Activated CD4-positive, alpha-beta T cell treated with anti-CD3 and anti-CD28 coated beads, Interleukin-2, amount 10 ng/mL, durations not matched to agents 24 days and 14 days (primary cell): ENCODE results near the gene RAB17. TPM values are rescaled to one million over a fixed set of nuclear protein-coding genes. Genes with fewer than 3 reads are reported as not detected.
"Not testable (repeated sequence)": the region's sequence is repeated elsewhere in the genome, so short reads cannot be mapped to it uniquely, and the experiment has no call there.

Experiments used
- DNase-seq: peaks from one replicate; pipeline ENCODE4 v3.0.0; 2022
- H3K27ac Mint-ChIP-seq: one replicate; pipeline ENCODE4 v1.8.0; 2022; ENCODE audit warnings: mild to moderate bottlenecking, mixed read lengths
- H3K27me3 Mint-ChIP-seq: one replicate; pipeline ENCODE4 v1.8.0; 2022; ENCODE audit warnings: mixed read lengths
- H3K36me3 Mint-ChIP-seq: one replicate; pipeline ENCODE4 v1.8.0; 2022; ENCODE audit warnings: low read depth, mild to moderate bottlenecking, mixed read lengths
- H3K4me1 Mint-ChIP-seq: one replicate; pipeline ENCODE4 v1.8.0; 2021; ENCODE audit warnings: mixed read lengths
- H3K4me3 Mint-ChIP-seq: one replicate; pipeline ENCODE4 v1.8.0; 2022; ENCODE audit warnings: mild to moderate bottlenecking, moderate library complexity, mixed read lengths
- H3K9me3 Mint-ChIP-seq: one replicate; pipeline ENCODE4 v1.8.0; 2021; ENCODE audit warnings: mixed read lengths
- intact Hi-C: fragments of 100-400 bp; cut with micrococcal nuclease; formaldehyde crosslinking; loops from one replicate; pipeline ENCODE4 v1.15.1; 2023
- total RNA-seq: library from RNA; stranded (reverse); gene quantifications from 2 replicates; pipeline ENCODE4 v1.2.3, GENCODE V29; 2022

Gene RAB17
- total RNA-seq, 1 donor from 2014 or later, result 0.26 TPM

DNA sequence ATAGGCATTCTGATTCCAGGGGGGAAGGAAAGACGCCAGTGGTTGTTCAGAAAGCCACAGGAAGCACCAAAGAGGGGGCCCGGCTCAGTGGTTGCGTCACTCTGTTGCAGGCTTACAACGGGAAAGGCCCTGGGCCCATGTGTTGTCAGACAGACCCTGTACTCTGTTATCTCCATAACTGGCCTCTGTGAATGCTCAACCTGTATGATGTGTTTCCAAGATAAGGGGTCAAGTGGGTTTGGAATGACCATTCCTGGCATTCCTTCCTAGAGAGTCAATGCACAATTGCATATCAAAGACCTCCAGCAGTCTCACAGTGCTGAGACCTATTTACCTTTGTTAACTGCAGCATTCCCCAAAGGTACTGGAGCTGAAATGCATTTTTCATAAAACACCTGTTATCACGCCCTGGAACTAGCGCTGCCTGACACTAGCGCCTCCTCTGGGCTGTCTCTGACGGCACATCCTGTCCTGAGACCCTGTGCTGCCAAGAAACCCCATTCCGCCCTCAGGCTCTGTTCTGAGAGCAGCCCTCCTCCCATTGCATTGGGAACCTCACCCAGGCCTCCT lies 23.7 kb upstream of the RAB17 start:
- Mint-ChIP-seq H3K4me3 (no peak overlapping the region), H3K36me3 (no peaks in the 10 kb centered on the region), H3K27ac (no peak overlapping the region), H3K27me3 (peaks cover 13% of the 10 kb centered on the region), H3K9me3 (no peaks in the 10 kb centered on the region), H3K4me1 (peaks cover 13% of the 10 kb centered on the region)
- DNase-seq, result no peak
- intact Hi-C loops, result no loop called here

DNA sequence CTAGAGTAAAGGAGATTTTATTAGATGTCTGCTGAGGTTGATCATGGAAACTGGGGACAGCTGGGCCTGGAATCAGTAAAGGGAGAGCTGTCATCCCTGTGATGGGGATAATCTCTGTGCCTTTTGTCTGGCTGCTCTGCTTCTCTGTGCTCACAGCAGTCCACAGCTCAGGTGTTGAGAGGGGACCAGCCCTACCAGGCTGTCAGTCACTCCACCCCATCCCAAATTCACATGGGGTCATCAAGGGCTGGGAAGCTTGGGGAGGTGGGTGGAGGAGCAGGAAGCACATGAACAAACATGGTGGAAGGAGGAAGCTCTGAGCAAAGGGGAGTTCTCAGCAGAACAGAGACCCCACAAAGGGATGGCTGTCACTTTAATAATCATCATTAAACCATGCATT lies 23.1 kb upstream of the RAB17 start:
- peaks cover 13% of the 10 kb centered on the region for H3K4me1 Mint-ChIP-seq
- H3K27ac Mint-ChIP-seq, result no peak overlapping the region
- no peaks in the 10 kb centered on the region for H3K36me3 Mint-ChIP-seq
- no peak for DNase-seq
- intact Hi-C loops, result no loop called here
- H3K9me3 Mint-ChIP-seq, result no peaks in the 10 kb centered on the region
- H3K27me3 Mint-ChIP-seq, result peaks cover 14% of the 10 kb centered on the region
- H3K4me3 Mint-ChIP-seq, result no peak overlapping the region

- H3K36me3 Mint-ChIP-seq, result no peaks in the 10 kb centered on the region
- H3K27ac Mint-ChIP-seq, result no peak overlapping the region
- DNase-seq, result no peak
- H3K27me3 Mint-ChIP-seq, result peaks cover 17% of the 10 kb centered on the region
- no peak overlapping the region for H3K4me3 Mint-ChIP-seq
- intact Hi-C loops, result no loop called here
- H3K9me3 Mint-ChIP-seq, result no peaks in the 10 kb centered on the region
- peaks cover 13% of the 10 kb centered on the region for H3K4me1 Mint-ChIP-seq
These were observed 22.2 kb upstream of the RAB17 start for GRCh38 chr2:237612527-237613357.

DNA sequence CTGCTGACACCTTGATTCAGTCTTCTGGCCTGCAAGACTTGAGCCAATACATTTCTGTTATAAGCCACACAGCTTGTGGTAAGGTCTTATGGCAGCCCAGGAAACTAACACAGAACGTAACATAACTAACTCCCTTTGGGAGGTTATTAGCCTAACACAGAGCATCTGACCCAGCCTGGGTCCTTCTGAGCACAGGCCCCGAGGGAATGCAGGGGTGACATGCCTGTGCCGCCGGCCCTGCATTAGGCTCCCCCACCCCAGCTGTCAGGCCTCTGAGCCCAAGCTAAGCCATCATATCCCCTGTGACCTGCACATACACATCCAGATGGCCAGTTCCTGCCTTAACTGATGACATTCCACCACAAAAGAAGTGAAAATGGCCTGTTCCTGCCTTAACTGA lies 16.0 kb upstream of the RAB17 start:
- H3K27me3 Mint-ChIP-seq, result peaks cover 19% of the 10 kb centered on the region
- DNase-seq, H3K9me3 Mint-ChIP-seq, H3K4me3 Mint-ChIP-seq, H3K36me3 Mint-ChIP-seq, H3K27ac Mint-ChIP-seq, intact Hi-C loops: not testable (repeated sequence)
- H3K4me1 Mint-ChIP-seq, result peaks cover 17% of the 10 kb centered on the region

DNA sequence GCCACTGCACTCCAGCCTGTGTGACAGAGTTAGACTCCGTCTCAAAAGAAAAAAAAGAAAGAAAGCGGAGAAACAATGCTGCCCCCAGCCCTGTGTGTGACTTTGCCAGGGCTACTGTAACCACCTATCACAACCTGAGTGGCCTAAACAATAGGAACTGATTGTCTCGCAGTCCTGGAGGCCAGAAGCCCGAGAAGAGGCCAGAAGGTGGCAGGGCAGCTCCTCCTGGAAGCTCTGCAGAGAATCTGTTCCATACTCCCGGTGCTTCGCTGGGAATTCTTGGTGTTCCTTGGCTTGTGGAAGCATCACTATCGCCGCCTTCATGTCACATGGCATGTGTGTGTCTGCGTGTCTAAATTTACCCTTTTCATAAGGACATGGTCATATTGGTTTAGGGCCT lies 14.4 kb upstream of the RAB17 start:
- H3K4me3 Mint-ChIP-seq, result no peak overlapping the region
- no peaks in the 10 kb centered on the region for H3K36me3 Mint-ChIP-seq
- H3K27ac Mint-ChIP-seq, result peak overlapping the region; percentile 42
- no peak for DNase-seq
- intact Hi-C loops, result no loop called here
- peaks cover 17% of the 10 kb centered on the region for H3K4me1 Mint-ChIP-seq
- H3K9me3 Mint-ChIP-seq, result no peaks in the 10 kb centered on the region
- peaks cover 18% of the 10 kb centered on the region for H3K27me3 Mint-ChIP-seq

DNA sequence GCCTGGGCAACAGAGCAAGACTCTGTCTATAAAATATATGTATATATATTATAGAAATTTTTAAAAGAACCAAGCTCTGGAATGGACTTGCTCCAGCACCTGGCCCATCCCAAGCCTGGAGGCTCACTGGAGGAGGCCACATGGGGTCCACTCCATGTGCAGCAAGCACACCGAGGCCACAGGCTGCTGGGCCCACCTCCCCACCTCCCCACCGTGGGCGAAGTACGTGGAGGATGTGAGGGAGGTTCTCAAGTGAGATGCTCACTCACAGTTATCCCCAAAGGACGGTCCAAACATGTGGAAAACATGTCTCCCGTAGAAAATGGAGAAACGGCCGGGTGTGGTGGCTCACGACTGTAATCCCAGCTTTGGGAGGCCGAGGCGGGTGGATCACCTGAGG lies 13.9 kb upstream of the RAB17 start:
- Mint-ChIP-seq H3K4me3 (no peak overlapping the region), H3K9me3 (no peaks in the 10 kb centered on the region), H3K36me3 (no peaks in the 10 kb centered on the region), H3K27ac (peak overlapping the region; percentile 93), H3K4me1 (peaks cover 17% of the 10 kb centered on the region), H3K27me3 (peaks cover 13% of the 10 kb centered on the region)
- intact Hi-C loops, result no loop called here
- no peak for DNase-seq

DNA sequence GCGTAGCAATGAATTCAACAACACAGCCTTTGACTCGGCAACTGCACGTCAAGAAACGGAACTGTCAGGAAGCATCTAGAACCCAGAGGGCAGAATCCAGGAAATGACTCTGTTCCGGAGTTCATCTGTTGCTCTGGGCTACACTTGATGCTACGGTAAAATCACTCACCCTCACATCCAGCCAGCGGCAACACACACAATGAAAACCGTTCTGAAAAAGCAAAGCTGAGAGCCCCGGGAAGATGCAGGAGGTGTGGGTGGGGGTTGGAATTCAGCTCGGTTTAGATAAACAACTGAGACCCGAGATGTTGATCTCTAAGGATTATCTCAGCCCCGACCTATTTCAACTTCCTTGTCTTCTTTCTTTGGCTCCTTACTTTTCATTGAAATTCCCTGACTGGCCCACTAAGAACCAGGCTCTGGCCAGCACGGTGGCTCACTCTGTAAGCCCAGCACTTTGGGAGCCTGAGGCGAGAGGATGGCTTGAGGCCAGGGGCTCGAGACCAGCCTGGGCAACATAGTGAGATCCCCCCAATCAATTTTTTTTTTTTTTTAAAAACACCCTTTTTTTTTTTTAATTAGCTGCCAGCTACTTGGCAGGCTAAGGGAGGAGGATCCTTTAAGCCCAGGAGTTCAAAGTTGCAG lies 13.3 kb upstream of the RAB17 start:
- Mint-ChIP-seq H3K36me3 (no peaks in the 10 kb centered on the region), H3K9me3 (no peaks in the 10 kb centered on the region), H3K27ac (peak overlapping the region; percentile 93), H3K4me1 (peaks cover 17% of the 10 kb centered on the region), H3K27me3 (peaks cover 12% of the 10 kb centered on the region), H3K4me3 (peak overlapping the region; percentile 71)
- peak; percentile 89 for DNase-seq
- intact Hi-C loops, result no loop called here

DNA sequence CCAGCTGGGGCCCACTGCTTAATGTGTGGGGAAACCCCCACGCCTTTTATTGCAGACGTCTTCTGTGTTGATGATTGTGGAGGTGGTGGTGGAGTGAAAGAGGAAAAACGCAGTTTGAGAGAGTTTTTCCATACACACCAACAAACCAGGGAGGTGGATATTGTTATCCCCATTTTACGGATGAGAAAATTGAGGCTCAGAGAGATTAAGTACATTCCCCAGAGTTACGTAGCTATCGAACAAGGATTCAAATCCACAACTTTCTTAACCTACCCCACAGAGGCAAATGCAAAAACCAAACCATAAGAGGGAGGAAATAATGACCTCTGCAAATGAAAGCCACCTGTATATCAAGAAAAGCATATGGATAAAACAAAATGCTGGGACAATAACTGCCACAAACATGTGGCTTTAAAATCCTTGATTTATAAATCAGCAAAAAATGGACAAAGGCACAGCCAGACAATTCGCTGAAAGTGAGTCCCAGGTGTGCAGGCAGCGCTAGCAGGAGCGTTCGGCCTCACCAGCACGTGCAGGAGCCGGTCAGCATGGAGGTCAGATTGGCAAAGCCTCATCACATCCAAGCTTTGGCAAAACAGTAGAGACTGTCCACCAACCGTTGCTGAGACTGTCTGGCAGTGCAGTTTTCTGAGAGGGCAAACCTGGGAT lies 12.6 kb upstream of the RAB17 start:
- H3K27me3 Mint-ChIP-seq, result peaks cover 5% of the 10 kb centered on the region
- peak overlapping the region; percentile 71 for H3K4me3 Mint-ChIP-seq
- no peaks in the 10 kb centered on the region for H3K36me3 Mint-ChIP-seq
- DNase-seq, result no peak
- intact Hi-C loops, result no loop called here
- H3K27ac Mint-ChIP-seq, result peak overlapping the region; percentile 93
- H3K9me3 Mint-ChIP-seq, result no peaks in the 10 kb centered on the region
- peaks cover 18% of the 10 kb centered on the region for H3K4me1 Mint-ChIP-seq

- peaks cover 22% of the 10 kb centered on the region for H3K4me1 Mint-ChIP-seq
- H3K4me3 Mint-ChIP-seq, result no peak overlapping the region
- no peaks in the 10 kb centered on the region for H3K36me3 Mint-ChIP-seq
- intact Hi-C loops, result no loop called here
- H3K27ac Mint-ChIP-seq, result peak overlapping the region; percentile 9
- no peaks in the 10 kb centered on the region for H3K9me3 Mint-ChIP-seq
- no peaks in the 10 kb centered on the region for H3K27me3 Mint-ChIP-seq
- DNase-seq, result no peak
These were observed 11.9 kb upstream of the RAB17 start for GRCh38 chr2:237602409-237602808.

DNA sequence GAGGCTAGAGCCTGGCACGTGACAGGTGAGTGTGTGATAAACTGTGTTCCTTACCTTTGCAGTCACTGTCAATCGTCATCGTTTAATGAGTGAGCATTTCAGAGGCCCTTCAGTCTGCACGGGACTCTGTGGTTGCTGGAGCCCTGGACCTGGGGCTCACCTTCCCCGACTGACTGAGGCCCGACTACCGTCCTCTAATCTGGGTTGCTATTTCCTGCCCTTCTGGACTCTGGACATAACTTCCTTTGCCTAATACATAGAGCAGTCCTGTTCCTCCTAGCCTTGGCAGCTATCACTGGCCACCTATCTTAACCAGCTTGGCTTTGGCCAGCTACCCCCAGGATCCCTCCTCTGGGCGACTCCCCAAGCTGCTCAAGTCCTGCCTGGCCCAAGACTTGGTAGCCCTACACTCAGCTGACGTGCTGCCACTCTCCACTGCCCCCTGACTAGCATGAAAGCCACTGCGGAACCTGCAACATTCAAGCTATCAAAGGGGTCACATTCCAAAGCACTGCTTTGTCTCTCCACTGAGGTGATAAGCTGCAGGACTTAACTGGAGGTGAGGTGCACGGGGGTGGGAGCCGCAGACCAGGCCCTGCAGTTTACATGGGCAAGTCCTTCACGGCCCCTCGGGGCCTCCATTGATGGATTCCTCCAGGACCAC lies 11.1 kb upstream of the RAB17 start:
- Mint-ChIP-seq H3K4me3 (no peak overlapping the region), H3K27me3 (no peaks in the 10 kb centered on the region), H3K4me1 (peaks cover 22% of the 10 kb centered on the region), H3K27ac (no peak overlapping the region), H3K36me3 (no peaks in the 10 kb centered on the region), H3K9me3 (no peaks in the 10 kb centered on the region)
- DNase-seq, result no peak
- intact Hi-C loops, result no loop called here

DNA sequence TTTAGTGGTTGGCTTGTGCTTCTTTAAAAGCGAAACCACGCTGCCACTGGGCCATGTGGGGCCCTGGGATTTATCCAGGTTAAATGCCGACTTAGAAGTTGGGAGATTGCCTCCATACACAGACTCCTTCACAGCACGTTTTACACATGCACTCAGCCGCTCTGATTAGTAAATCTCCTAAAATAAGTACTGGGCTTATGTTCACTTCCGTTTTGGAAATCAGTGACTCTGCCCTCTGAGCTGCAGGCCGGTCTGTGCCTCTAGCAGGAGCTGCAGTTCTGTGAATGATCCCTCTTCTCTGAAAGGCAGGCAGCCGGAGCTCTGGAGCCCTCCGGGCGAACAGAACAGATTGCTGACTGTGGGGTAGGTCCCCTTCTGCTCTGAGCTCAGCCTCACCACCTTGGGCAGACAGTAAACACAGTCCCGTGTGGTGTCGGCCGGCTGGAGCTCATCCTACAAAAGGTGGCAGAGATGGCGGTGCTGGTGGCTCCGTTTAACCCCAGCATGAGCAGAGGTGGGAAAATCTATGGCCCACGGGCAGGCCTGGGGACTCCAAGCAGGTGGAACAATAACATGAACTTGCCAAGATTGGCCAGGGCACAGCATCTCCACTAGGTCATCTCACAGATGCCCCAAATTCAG lies 9.8 kb upstream of the RAB17 start:
- DNase-seq, result no peak
- H3K4me1 Mint-ChIP-seq, result peaks cover 22% of the 10 kb centered on the region
- no peaks in the 10 kb centered on the region for H3K27me3 Mint-ChIP-seq
- no peaks in the 10 kb centered on the region for H3K36me3 Mint-ChIP-seq
- H3K27ac Mint-ChIP-seq, result no peak overlapping the region
- no peak overlapping the region for H3K4me3 Mint-ChIP-seq
- no peaks in the 10 kb centered on the region for H3K9me3 Mint-ChIP-seq
- intact Hi-C loops, result no loop called here

DNA sequence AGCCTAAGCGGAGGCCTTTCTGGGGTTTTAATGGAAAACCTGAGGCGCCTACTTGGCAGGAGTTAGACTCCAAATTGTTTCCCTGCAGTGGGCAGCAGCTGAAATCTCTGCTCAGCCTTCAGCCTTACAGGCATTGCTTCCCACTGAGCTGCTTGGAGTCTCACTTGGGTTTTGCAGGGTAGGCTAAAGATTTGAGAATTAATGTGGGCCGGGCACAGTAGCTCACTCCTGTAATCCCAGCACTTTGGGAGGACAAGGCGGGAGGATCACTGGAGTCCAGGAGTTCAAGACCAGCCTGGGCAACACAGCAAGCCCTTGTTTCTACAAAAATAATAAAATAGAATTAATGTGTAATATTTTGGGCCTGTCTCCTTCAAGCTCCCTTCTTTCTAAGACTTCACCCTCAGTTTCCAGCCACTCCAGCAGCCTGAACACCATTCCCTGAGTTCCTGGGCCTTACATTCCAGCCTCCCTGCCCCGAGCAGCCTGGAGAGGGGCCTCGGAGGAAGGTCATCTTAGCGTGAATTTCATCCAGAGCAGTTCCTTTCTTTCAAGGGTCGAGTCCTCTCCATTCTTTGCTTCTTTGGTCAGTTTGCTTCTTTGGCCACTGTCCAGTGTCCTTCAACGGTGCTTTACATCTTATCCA lies 9.1 kb upstream of the RAB17 start:
- H3K27me3 Mint-ChIP-seq, result no peaks in the 10 kb centered on the region
- no peak overlapping the region for H3K27ac Mint-ChIP-seq
- no peaks in the 10 kb centered on the region for H3K36me3 Mint-ChIP-seq
- no peaks in the 10 kb centered on the region for H3K9me3 Mint-ChIP-seq
- H3K4me1 Mint-ChIP-seq, result peaks cover 22% of the 10 kb centered on the region
- DNase-seq, result no peak
- intact Hi-C loops, result no loop called here
- no peak overlapping the region for H3K4me3 Mint-ChIP-seq
